ENCODE results near the gene UBE2E1. TPM values are rescaled to one million over a fixed set of nuclear protein-coding genes. Genes with fewer than 3 reads are reported as not detected.
"Not testable (repeated sequence)": the region's sequence is repeated elsewhere in the genome, so short reads cannot be mapped to it uniquely, and the experiment has no call there.

Gene UBE2E1
- total RNA-seq, 1 donor from 2014 or later = 75.3 TPM

GRCh38 chr3:23869977-23870662, 64.4 kb downstream of the UBE2E1 start:
- peak; percentile 93 for ATAC-seq
- DNase-seq (ENCODE audit: missing footprints) = no peak
- intact Hi-C loops (cut with DNase I) = loop anchor here (5.0 kb wide), 2 partner anchors 63 to 668 kb away; partner anchors contain the start of genes UBE2E1 and UBE2E2

DNA sequence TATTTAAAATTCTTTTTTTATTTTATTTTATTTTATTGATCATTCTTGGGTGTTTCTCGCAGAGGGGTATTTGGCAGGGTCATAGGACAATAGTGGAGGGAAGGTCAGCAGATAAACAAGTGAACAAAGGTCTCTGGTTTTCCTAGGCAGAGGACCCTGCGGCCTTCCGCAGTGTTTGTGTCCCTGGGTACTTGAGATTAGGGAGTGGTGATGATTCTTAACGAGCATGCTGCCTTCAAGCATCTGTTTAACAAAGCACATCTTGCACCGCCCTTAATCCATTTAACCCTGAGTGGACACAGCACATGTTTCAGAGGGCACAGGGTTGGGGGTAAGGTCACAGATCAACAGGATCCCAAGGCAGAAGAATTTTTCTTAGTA, 64.9 kb downstream of the UBE2E1 start:
- not testable (repeated sequence) for DNase-seq (ENCODE audit: missing footprints)
- intact Hi-C loops (cut with DNase I) = loop anchor here (5.0 kb wide), 1 partner anchor 63 kb away; the partner anchor contains the start of gene UBE2E1
- ATAC-seq = peak; percentile 44

DNA sequence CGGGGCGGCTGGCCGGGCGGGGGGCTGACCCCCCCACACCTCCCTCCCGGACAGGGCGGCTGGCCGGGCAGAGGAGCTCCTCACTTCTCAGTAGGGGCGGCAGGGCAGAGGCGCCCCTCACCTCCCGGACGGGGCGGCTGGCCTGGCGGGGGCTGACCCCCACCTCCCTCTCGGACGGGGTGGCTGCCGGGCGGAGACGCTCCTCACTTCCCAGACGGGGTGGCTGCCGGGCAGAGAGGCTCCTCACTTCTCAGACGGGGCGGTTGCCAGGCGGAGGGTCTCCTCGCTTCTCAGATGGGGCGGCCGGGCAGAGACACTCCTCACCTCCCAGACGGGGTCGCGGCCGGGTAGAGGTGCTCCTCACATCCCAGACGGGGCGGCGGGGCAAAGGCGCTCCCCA, 65.6 kb downstream of the UBE2E1 start:
- DNase-seq (ENCODE audit: missing footprints); ATAC-seq: not testable (repeated sequence)
- intact Hi-C loops (cut with DNase I) = loop anchor here (5.0 kb wide), 1 partner anchor 64 kb away; the partner anchor contains the start of gene UBE2E1

DNA sequence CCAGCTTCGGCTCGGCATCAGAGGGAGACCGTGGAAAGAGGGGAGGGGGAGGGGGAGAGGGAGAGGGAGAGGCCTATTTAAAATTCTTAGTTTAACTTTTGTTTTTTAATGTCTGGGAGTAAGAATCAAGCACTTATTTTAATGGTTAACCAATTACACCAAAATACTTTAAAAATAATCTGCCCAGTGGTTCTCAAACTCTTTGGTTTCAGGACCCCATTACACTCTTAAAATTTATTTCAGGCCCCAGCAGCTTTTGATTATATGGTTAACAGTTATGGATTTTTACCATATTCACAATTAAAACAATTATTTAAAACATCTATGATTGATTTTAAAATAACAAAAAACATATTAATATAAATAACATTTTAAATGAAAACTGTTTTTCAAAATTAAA, 66.6 kb downstream of the UBE2E1 start:
- DNase-seq (ENCODE audit: missing footprints) = no peak
- intact Hi-C loops (cut with DNase I) = loop anchor here (5.0 kb wide), 1 partner anchor 65 kb away; the partner anchor contains the start of gene UBE2E1
- no peak for ATAC-seq

- intact Hi-C loops (cut with DNase I) = loop anchor here (5.0 kb wide), 1 partner anchor 67 kb away; the partner anchor contains the start of gene UBE2E1
- ATAC-seq = peak; percentile 40
- no peak for DNase-seq (ENCODE audit: missing footprints)
These were observed 68.2 kb downstream of the UBE2E1 start for GRCh38 chr3:23873941-23874340.

DNA sequence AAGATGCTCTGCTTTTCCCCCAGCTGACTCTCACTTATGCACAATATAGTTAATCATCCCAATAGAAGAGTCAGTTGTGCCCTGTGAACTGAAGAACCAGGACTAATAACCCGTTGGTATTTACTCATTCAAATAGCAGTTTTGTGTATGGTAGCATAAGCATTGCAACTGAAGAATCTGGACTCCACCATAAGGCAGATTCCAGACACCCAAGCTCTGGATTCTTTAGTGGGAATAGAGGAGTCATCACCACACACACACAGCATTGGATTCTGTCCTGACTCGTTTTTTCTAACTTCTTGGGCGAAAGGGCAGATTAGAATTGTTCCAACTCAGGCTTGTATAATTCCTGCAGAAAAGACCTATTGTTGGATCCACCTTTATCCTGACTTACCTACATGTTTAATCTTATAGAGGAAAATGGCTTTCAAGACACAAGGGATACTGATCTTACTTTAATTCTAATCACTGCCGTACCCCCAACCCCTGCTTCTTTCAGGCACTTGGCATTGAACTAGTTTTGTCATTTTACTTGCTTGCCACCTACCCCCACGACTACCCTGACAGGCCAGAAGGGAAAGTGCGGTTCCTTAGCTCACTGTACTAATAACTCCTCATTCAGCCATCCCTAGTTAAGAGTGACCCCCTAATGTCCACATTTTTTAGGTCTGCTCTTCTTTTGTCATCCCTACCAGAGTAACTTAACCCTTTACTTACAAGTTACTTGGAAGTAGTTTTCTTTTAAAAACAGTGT, 68.8 kb downstream of the UBE2E1 start:
- intact Hi-C loops (cut with DNase I) = loop anchor here (5.0 kb wide), 1 partner anchor 67 kb away; the partner anchor contains the start of gene UBE2E1
- ATAC-seq = no peak
- no peak for DNase-seq (ENCODE audit: missing footprints)

- ATAC-seq = no peak
- intact Hi-C loops (cut with DNase I) = no loop called here
- DNase-seq (ENCODE audit: missing footprints) = no peak
These were observed 69.5 kb downstream of the UBE2E1 start for GRCh38 chr3:23875113-23875725.

GRCh38 chr3:23876923-23877322, 71.2 kb downstream of the UBE2E1 start:
- ATAC-seq = no peak
- intact Hi-C loops (cut with DNase I) = no loop called here

GRCh38 chr3:23877329-23877980, 71.7 kb downstream of the UBE2E1 start:
- DNase-seq (ENCODE audit: missing footprints) (no peak), ATAC-seq (peak; percentile 36)
- intact Hi-C loops (cut with DNase I) = no loop called here

More at GRCh38 chr3:23876923-23877322, 71.2 kb downstream of the UBE2E1 start:
- no peak for DNase-seq (ENCODE audit: missing footprints)

DNA sequence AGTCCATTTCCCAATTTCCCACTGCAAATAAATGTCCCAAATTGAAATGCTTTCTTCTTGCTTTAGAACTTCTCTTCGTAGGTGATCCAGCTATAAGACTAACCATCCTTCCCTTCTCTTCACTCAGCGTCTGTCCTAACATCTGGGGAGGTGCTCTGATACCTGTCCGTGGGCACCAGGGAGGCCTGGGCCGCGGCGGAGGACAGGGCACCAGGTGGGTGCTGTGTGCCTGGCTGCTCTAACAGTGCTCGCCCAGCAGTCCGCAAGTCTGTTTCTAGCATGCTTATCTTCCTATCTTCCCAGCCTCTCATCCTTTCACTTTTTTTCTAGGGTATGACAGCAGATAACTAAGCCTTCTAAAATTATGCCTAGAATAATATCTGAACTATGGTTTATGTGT, 73.7 kb downstream of the UBE2E1 start:
- no peak for DNase-seq (ENCODE audit: missing footprints)
- intact Hi-C loops (cut with DNase I) = no loop called here
- no peak for ATAC-seq

- intact Hi-C loops (cut with DNase I) = no loop called here
- ATAC-seq (no peak), DNase-seq (ENCODE audit: missing footprints) (no peak)
These were observed 75.1 kb downstream of the UBE2E1 start for GRCh38 chr3:23880703-23881339.

GRCh38 chr3:23881993-23882392, 76.2 kb downstream of the UBE2E1 start:
- ATAC-seq; intact Hi-C loops (cut with DNase I); DNase-seq (ENCODE audit: missing footprints): not testable (repeated sequence)

- intact Hi-C loops (cut with DNase I) = no loop called here
- DNase-seq (ENCODE audit: missing footprints) = no peak
- no peak for ATAC-seq
These were observed 76.7 kb downstream of the UBE2E1 start for GRCh38 chr3:23882487-23882918.

DNA sequence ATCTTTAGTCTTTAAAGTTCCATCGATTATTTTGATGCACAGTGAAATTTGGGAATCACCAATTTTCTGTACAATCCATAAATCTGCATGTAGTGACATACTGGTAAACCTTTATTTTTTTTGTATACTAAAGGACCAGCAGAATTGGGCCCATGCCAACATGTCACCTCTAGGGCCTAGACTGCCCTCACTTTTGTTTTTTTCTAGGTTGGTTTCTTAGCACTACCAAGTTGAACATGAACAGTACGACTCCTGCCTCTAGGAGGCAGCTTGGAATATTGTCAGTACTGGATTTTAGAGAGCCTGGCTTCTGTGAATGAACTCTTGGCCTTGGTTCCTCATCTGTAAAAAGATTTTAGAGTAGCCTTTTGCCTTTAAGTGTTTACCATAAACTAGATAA, 78.7 kb downstream of the UBE2E1 start:
- no peak for ATAC-seq
- no peak for DNase-seq (ENCODE audit: missing footprints)

DNA sequence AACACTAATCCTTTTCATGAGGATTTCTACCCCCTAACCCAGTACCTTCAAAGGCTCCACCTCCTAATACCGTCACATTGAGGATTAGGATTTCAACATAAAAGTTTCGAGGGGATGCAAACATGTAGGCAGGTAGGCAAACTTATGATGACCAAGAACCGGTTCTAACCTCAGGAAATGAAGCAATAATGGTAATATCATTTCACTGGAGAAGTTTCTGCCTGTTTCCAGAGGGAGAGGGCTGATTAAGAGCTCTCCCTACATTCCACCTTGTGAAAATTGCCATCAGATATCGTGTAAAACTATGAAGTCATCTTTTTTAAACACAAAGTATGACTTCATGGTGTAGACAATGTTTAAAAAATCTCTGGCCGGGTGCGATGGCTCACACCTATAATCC, 79.5 kb downstream of the UBE2E1 start:
- ATAC-seq = no peak

More for the DNA sequence above, 78.7 kb downstream of the UBE2E1 start:
- intact Hi-C loops (cut with DNase I) = no loop called here

GRCh38 chr3:23886311-23886710, 80.6 kb downstream of the UBE2E1 start:
- ATAC-seq (no peak), DNase-seq (ENCODE audit: missing footprints) (no peak)
- intact Hi-C loops (cut with DNase I) = loop anchor here (5.0 kb wide), 2 partner anchors 351 to 796 kb away; no protein-coding TSS in a partner anchor

More for the DNA sequence above, 79.5 kb downstream of the UBE2E1 start:
- no peak for DNase-seq (ENCODE audit: missing footprints)
- intact Hi-C loops (cut with DNase I) = loop anchor here (5.0 kb wide), 2 partner anchors 352 to 797 kb away; no protein-coding TSS in a partner anchor

DNA sequence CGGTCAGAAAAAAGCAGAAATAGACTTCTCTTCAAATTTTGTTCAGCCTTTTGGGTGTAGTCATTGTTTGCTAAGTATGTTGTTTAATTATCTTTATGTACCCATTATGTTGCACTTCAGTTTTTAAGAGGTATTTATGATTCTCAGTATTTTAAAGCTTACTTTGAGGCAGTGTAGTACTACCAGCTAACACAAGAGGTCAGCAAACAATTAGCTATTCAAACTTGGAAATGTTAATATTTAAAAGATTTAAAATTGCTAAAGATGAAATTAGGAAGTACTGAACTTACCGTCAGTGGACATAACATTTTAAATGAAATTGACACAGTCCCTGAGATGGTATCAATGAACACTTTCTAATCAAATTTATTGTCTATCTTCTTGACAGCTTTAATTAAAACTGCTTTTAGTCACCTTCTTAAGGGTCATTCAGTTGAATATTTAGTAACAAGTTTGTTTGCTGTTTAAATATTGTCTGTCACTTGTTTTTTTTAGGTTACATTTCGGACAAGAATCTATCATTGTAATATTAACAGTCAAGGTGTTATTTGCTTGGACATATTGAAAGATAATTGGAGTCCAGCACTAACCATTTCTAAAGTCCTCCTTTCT, 83.0 kb downstream of the UBE2E1 start:
- peak; percentile 27 for ATAC-seq
- intact Hi-C loops (cut with DNase I) = loop anchor here (5.0 kb wide), 2 partner anchors 349 to 794 kb away; no protein-coding TSS in a partner anchor

DNA sequence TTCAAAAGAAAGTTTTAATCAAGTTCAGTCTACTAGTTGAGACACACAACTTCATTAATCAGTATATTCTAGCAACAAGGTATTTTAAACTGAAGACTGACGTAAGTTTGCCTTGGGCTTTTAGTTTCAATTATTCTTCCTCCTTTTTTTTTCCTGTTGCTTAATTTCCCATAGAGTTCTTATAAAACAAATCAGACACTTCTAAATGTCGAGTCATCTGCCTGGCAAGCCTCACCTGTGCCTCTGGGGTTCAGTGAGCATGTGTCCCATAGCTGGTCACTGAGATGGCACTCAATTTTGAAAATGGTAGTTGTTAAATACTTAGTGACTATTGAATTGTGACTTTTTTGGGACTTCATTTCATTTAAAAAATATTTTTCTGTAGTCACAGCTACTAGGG, 83.6 kb downstream of the UBE2E1 start:
- DNase-seq (ENCODE audit: missing footprints) = no peak
- ATAC-seq = no peak
- intact Hi-C loops (cut with DNase I) = loop anchor here (5.0 kb wide), 2 partner anchors 348 to 793 kb away; no protein-coding TSS in a partner anchor

More for the DNA sequence above, 83.0 kb downstream of the UBE2E1 start:
- no peak for DNase-seq (ENCODE audit: missing footprints)

Measured in Right ventricle myocardium inferior (tissue), 1 donor.